T-helper 22 cell (primary cell): ENCODE results near the gene GNG13.
"Not testable (repeated sequence)": the region's sequence is repeated elsewhere in the genome, so short reads cannot be mapped to it uniquely, and the experiment has no call there.

Experiments used
- DNase-seq: peaks from one replicate; pipeline ENCODE4 v3.0.0-alpha.2; 2020; ENCODE audit warnings: low read depth

The GNG13 gene

DNA sequence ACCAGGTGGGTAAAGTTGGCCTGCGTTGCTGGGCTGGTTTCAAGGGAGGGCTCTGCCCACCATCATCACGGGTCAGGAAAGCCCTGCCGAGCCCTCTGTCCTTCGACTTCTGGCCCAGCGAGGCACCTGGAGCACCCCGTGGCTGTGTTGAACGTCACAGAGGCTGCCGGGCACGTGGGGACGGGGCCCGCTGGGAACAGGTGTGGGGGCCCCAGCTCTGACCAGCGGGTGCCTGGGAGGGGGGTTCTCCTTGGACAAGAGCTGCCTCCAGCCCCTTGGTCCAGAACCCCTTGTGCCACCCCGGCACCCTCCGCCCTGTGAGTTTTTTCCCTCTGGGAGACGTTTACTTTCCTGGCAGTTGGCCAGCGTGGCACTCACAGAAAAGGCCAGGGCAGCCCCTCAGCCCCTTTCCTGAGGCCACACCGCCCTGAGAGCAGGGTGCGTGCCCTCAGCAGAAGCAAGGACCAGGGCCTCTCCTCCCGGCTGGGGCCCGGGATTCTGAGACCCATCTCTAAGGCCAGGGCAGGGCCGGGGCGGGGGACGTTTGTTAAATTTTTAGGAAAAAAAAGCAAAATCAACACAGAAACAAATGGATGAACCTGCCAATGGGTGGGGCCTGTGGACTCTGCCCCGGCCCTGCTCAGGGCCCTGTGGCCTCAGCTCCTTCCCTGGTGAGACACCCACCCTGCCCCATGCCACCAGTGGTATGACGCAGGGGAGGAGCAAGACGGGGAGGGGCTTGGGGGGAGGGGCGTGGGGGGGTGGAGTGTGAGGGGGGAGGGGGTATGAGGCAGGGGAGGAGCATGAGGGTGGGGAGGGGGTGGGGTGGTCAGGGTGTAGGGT, 31.3 kb upstream of the GNG13 start:
- DNase-seq = no peak

DNA sequence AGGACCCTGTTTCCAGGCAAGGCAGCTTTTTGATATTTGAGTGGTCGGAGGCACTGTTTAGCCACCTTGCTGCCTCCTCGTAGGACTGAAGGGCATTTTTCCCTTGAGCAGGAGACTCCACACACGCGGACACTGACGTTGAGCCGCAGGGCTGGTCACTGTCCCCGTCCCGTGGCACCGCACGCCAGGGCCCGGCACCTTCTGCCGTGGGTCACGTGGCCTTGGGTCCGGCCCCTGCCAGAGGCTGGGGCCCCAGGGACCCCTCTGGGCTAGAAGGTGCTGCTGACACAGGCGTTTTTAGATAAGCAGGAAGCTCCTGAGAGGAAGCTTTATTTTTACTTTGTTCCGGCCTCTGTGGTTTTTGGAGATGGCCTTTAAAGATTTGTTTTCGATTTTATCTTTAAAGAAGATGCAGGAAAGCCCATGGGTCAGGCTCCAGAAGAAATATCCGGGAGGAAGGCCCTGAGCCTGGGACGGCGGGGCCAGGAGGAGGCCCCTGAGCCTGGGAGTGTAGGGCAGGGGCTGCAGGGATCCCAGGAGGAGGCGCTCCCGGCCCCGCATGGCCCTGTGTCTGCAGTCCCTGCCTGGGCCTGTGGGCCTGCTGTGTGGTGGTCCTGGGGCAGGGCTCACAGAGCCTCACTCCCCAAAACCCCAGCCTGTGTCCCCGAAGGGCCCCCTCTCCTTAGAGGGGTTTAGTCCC, 30.5 kb upstream of the GNG13 start:
- DNase-seq = no peak

DNA sequence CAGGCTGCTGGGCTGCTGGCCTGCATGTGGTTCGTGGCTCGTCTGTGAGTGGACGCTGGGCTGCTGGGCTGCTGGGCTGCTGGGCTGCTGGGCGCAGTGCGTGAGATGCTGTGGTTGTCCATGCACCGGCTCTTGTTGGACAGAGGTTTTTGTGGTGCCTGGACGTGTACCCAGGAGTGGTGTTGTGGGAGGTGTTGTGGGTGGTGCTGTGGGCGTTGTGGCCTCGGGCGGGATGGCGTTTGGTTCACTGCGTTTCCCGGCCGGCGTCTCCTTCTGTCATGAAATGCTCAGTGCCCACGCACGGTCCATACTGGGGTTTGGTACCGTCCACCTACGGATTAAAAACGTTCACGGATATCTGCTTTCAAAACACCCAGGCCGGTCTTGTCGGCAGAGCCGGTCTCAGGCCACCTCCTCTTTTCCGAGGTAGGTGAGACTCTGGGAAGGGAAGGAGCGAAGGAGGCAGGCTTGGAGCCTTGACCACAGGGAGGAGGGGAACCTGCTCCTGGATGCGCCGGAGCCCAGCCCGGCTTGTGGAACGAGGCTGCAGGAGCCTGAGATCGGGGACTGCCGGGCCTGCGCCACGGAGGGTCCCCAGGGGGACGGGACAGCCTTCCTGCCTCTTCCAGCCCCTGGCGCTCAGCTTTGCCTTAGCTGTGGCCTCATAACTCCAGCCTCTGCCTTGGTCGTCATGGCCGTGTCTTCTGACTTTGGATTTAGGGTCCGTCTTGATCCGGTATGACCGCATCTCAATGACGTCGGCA, 29.8 kb upstream of the GNG13 start:
- no peak for DNase-seq

DNA sequence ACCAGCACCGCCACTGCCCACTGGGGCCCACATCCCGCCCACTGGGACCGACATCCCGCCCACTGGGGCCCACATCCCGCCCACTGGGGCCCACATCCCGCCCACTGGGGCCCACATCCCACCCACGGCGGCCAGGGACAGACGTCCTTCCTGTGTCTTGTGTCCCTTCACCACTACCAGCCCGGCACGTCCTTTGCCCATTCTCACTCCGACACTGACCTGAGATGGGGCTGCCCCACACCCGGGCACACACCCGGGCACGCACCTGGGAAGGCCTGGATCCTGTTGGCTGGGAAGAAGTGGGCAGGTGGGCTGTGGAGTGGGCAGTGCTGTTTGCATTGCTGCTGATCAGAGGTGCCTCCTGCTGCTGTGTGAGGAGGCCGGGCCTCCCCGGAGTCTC, 28.4 kb upstream of the GNG13 start:
- DNase-seq = no peak

DNA sequence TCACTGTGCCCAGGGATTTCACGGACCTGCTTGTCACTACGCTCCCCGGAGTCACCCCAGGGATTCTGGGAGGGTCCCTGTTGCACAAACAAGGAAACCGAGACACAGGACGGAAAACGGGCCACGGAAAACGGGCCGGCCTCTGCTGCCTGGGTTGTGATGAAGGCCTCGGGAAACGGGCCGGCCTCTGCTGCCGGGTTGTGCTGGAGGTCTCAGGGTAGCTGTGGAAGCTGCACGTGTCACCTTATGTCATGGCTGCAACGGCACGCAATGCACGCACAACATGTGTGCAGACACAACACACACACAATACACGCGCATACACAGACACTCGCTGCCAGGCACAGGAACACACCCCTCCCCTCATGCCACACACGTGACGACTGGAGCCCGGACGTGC, 27.0 kb upstream of the GNG13 start:
- no peak for DNase-seq

DNA sequence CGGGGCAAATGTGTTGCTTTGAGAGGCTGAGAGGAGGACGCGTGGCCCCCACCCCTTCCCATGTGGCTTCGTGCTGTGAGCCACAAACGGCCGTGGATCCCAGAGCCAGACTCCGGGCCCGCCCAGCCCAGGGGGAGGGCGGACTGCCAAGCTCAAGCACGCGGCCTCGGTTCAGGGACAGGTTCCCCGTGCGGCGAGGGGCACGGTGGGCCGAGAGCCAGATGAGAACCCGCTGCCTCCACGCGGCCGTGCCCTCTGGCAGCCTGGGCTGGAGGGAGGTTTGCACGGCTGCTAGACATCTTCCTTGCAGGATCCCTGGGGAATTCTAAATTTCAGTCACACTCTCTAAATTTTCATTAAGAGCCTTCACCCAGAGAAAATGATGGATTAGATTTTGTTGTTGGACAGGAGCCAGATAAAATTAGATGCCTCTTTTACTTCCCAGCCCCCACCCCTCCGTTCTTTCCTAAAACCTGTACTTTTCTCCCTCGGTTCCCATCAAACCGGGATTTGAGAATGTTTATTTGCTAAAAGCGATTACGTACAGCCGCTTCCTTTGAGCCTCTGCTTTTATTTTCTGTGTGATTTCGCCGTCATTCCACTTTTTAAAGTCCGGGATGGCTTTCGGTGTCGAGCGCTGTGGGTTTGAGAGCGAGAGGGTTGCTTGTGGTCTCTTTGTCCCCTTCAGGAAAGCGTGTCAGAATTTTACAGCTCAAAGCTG, 25.0 kb upstream of the GNG13 start:
- no peak for DNase-seq

DNA sequence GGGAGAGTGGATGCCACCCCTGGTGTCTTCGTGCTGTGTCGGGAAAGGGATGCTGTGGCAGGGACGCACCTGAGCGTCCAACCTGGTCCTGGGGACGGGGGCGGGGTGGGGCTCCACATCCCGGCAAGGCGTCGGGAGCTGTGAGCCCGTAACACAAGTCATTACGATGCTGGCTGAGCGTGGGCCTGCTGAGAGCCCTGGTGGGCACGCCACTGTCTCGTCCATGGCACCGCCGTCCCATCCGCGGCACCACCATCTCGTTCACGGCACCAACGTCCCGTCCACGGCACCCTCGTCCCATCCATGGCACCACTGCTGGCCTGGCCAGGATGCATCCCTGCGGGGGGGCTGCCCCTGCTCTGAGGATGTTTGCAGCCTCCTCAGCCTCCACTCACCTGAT, 24.1 kb upstream of the GNG13 start:
- no peak for DNase-seq

DNA sequence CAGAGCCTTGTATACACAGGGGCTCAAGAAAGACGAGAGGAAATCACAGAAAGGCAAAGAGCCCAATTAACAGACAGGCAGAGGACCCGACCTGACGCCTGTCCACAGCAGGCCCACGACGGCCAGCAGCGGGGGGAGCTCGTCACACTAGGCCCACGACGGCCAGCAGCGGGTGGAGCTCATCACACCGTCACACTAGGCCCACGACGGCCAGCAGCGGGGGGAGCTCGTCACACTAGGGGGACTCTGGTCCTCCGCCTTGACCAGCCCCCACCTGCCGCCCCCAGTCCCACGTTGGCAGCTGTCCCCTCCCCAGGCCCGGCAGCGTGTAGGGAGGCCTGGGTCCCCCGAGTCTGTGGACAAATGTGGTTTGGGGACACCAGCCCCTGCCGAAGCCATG, 23.7 kb upstream of the GNG13 start:
- DNase-seq = no peak

DNA sequence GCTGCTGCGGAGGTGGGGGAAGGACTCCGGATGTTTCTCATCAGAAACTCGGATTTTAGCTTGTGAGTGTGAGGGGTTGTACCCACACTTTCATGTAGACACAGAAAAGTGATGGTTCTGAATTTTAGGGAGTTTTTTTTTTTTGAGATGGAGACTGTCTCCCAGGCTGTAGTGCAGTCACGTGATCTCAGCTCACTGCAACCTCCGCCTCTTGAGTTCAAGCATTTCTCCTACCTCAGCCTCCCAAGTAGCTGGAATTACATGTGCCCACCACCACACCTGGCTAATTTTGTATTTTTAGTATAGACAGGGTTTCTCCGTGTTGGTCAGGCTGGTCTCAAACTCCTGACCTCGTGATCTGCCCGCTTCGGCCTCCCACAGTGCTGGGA, 22.4 kb upstream of the GNG13 start:
- DNase-seq = no peak

DNA sequence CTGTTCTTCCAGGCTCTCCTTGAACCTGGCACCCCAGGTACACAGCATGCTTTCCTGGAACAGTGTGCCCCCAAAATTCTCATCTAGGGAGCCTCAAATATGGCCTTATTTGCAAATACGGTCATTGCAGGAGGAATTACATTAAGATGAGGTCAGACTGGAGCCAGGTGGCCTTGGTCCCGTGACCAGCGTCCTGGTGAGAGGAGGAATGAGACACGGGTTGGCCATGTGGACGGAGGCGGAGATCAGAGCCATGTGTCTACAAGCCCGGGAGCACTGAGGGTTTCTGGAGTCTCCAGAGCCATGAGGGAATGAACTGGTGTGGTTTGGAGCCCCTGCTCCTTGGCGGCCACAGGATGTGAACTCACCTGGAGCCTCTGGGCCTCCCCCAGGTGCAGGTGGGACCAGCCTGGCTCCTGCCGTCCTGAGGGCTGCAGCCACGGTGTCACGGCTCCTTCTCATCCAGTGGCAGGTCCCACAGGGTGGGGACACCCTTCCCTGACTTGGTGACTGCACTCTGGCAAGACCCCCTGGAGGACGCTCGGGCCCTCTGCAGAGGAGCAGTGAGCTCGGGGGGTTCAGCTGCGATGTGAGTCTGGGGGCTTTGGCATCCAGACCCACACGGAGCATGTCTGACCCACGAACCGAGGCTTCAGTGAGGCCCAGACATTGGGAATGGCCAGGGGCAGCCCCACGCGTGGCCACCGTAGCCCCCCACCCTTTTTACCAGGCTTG, 21.8 kb upstream of the GNG13 start:
- DNase-seq = no peak

DNA sequence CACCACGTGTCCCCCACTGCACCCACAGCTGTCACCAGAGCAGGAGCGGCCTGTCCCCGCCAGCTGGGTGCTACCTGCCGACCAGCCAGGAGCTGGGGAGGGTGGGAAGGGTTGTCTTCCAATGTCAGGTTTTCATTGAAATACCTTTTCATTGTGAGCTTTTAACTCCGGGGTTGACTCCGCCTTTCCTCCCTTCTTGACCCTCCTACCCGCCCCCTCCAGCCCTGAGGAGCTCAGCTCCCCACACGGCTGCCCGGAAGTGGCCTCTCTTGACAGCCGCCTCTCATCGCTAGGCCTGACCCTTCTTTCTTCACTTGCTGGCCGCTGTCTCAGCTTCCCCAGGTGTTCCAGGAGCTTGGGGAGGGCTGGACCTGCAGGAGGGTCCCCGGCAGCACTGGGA, 21.2 kb upstream of the GNG13 start:
- DNase-seq = no peak

DNA sequence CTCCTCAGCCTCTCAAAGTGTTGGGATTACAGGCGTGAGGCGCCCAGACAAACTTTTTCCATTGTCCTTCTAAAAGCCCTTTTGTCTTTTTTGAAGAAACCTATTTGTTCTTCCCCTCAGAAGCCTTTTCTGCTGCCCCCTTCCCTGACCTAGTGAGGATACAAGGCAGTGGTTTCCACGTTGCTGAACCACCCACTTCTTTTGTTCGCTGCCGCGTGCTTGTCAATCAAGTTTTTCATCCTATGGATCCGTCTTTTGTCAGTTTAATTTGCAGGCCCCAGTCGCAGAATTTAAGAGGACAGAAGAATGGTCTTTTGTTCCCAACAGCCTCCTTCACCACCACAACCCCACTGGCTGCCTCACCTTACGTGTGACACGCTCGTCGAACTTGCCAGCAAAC, 20.2 kb upstream of the GNG13 start:
- no peak for DNase-seq

DNA sequence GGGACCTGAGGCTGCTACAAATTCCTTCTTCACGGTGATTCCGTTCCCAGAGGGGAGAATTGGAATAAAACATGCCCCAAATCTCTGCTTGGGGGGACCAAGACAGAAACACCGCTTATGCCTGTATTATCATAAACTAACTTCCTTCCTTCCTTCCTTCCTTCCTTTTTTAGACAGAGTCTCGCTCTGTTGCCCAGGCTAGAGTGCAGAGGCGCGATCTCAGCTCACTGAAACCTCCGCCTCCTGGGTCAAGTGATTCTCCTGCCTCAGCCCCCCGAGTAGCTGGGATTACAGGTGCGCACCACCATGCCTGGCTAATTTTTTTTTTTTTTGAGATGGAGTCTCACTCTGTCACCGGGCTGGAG, 19.5 kb upstream of the GNG13 start:
- not testable (repeated sequence) for DNase-seq

DNA sequence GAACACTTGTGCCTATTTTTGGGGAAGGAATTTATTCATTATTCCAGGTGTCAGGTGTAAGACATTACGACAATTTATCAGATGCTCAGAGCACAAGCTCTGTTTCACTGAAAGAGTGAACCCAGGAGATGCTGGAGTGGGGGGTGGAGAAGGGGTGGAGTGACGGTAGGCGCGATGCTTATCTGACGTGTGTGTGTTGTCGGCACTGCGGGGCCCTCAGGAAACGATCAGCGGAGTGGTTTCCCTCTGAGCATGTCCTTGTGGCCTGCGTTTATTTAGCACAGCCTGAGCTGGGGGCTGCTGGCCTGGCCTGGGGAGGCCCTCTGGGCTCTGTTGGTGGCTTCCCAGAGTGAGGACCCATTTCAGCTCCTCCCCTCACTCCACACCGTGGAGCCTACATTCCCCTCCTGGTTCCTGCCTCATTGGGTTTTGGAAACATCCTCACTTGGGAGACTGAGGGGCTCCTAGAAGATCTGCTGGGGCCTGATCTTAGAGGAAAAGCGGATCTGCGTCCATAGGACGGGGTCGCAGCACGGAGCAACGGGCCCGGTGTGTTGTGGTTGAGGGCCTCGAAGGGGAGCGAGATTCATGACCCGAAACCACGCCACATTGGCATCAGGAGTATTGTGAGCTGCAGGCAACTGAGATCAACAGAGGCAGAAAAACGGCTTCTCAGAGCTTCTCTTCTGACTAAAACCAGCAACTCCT, 19.0 kb upstream of the GNG13 start:
- no peak for DNase-seq

DNA sequence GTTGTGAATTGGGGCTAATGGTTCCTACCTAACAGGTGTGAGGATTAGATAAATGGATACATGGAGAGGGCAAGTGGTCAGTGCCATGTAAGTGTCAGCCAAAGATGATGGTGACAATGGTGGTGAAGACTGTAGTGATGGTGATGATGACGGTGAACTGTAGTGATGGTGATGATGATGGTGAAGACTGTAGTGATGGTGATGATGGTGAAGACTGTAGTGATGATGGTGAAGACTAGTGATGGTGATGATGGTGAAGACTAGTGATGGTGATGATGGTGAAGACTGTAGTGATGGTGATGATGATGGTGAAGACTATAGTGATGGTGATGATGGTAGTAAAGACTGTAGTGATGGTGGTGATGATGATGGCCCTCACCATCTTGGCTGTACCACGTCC, 18.1 kb upstream of the GNG13 start:
- no peak for DNase-seq

DNA sequence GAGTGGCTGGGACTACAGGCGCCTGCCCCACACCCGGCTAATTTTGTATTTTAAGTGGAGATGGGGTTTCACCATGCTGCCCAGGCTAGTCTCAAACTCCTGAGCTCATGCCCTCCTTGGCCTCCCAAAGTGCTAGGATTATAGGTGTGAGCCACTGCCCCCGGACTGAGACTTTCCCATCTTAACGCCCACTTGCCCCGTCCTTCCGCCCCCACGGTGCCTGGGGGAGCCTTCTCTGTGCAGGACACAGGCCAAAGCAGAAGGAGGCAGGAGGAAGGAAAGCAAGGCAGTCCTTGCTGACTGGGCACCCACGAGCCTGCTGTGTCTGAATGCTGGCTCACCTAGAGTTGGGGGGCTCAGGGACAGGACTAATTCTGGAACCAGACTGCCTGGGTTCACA, 17.6 kb upstream of the GNG13 start:
- no peak for DNase-seq

DNA sequence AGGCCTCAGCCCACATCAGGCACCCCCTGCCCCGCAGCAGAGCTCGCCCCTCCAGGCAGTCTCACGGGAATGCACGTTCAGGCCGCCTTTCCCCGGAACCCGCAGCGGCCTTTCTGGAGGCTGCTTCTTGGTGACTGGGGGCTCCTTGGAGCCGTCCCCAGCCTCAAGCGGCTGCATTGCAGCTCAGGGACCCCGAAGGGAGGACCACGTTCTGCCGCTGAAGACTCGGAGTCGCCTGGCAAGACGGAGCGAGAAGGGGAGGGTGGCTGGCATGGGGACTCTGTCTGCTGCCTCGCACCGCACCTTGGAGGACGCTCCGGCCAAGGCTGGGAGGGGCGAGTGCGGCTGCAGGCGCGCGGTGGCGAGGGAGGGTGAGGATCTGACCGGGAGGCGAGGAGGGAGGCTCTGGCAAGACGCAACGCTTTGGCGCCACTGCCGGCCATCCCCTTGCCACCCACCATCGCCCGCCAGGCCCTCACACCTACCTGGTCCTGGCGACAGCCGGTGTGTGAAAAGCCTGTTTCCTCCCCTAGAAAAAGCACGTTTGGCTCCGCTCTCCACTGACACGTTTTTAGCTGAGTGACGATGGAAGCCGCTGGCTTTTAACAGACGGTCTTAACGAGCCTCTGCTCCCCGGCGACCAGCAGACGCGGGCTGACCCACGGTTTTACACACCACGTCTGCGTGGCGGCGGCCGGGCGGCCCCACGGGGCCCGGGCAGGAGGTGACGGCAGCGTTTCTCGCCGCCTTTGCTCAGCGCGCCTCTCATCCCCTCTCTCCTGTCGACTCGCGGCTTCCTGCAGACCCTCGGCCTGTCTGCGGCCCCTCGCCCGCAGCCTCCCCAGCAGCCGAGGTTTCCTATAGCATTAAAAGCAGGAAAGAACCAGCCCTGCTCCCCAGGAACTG, 16.7 kb upstream of the GNG13 start:
- DNase-seq = no peak

DNA sequence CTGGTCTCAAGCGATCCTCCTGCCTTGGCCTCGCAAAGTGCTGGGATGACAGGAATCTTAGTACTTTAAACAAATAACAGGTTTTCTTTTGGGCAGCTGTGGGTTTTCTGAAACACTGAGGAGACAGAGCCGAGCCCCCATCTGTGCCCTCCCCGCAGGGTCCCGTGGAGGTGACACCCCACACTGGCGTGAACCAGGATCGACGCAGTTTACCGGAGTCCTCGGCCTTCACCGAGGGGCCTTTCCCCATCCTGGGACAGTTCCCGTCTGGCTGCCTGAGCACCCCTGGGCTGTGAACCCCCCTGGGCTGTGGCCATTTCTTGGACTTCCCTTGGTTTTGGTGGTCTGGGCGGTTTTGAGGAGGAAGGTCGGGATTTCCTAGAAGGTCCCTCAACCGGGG, 15.3 kb upstream of the GNG13 start:
- DNase-seq = no peak

DNA sequence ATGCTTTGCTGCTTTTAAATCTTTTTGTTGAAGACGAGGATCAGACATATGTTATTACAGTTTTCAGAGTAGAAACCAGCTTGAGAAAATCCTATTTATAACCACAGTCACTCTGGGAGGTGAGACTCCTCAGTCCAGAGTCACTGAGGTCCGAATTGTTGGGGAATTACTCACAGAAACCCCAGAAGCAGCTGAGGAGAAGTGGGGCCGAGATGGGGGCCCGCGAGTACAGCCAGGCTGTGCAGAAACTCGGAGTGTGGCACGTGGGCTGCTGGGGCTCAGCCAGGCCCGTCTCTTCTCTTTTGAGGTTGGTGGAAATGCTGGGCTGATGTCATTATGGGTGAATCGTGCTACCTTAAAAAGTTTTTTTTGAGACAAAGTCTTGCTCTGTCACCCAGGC, 14.4 kb upstream of the GNG13 start:
- no peak for DNase-seq

DNA sequence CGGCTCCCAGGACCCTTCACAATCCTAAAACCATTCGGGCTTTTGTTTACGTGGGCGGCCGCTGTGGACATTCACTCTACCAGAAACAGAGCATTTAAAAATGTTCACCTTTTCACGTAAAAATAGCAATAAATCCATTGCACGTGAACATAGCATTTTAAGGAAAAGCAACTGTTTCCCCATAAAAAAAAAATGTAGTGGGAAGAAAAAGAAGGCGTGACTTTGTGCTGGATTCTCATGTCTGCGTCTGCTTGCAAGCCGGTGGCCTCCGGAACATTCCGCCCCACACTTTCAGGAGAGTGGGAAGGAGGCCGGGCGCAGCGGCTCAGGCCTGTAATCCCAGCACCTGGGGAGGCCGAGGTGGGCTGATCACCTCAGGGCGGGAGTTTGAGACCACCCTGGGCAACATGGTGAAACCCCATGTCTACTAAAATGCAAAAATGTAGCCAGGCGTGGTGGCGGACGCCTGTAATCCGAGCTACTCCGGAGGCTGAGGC, 13.4 kb upstream of the GNG13 start:
- DNase-seq = no peak
